Brain microvascular endothelial cell (primary cell): Measurements from ENCODE around the gene ERC1.

Source experiments
- DNase-seq: peaks from one replicate; pipeline ENCODE4 v3.0.0-alpha.2; 2020
- H3K27ac ChIP-seq: fragments of 250-450 bp; sonication (Bioruptor Pico); 2 replicates; pipeline ENCODE4 v1.5.1; 2020; ENCODE audit warnings: mild to moderate bottlenecking, moderate library complexity
- H3K27me3 ChIP-seq: fragments of 250-450 bp; sonication (Bioruptor Pico); replicated peaks from 2 replicates; pipeline ENCODE4 v1.5.1; 2020; ENCODE audit warnings: mild to moderate bottlenecking
- H3K36me3 ChIP-seq: fragments of 250-450 bp; sonication (Bioruptor Pico); replicated peaks from 2 replicates; pipeline ENCODE4 v1.5.1; 2020; ENCODE audit warnings: mild to moderate bottlenecking
- H3K4me3 ChIP-seq: 2 replicates; pipeline ENCODE4 v1.5.1; 2011; ENCODE audit warnings: low read depth, mild to moderate bottlenecking, control low read depth, low read length, moderate library complexity
- in situ Hi-C: cut with HindIII; loops from 2 replicates; pipeline ENCODE4 v1.10.0; 2017; ENCODE audit warnings: low sequenced_read_pairs, low pct_ligation_motif_present
- TF ChIP-seq, protein P1 (sequence below): IDR thresholded peaks from 2 replicates; pipeline ENCODE4 v1.5.1; 2011; ENCODE audit warnings: low read depth, mild to moderate bottlenecking, moderate library complexity, low read length, control low read depth, inconsistent platforms; ENCODE audit errors: missing control alignments

ERC1 gene

DNA sequence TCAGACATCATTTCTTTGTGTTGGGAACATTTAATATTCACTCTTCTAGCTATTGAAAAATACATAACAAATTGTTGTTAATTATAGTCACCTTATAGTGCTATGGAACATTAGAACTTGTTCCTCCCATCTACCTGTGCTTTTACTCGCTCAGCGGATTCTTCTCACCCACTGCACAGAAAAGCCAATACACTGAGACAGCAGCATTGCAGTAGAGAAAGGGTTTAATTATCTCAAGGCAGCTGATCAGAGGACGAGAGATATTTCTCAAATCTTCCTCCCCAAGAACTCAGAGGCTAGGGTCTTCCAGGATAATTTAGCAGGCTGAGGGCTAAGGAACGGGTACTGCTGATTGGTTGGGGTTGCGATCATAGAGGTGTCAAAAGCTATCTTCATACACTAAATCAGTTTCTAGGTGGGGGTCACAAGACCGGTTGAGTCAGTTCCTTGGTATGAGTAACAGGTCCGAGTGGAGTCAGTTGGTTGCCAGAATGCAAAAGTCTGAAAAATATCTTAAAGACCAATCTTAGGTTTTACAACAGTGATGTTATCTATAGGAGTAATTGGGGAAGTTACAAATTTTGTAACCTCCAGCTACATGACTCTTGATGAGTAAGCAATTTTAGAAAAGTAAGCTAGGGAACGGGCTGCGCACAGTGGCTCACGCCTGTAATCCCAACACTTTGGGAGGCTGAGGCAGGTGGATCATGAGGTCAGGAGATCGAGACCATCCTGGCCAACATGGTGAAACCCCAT, 430.2 kb downstream of the ERC1 start:
- Histone ChIP-seq H3K27ac (no peak overlapping the region), H3K4me3 (no peak overlapping the region), H3K27me3 (no peaks in the 10 kb centered on the region), H3K36me3 (no peaks in the 10 kb centered on the region)
- TF ChIP-seq, protein P1, sequence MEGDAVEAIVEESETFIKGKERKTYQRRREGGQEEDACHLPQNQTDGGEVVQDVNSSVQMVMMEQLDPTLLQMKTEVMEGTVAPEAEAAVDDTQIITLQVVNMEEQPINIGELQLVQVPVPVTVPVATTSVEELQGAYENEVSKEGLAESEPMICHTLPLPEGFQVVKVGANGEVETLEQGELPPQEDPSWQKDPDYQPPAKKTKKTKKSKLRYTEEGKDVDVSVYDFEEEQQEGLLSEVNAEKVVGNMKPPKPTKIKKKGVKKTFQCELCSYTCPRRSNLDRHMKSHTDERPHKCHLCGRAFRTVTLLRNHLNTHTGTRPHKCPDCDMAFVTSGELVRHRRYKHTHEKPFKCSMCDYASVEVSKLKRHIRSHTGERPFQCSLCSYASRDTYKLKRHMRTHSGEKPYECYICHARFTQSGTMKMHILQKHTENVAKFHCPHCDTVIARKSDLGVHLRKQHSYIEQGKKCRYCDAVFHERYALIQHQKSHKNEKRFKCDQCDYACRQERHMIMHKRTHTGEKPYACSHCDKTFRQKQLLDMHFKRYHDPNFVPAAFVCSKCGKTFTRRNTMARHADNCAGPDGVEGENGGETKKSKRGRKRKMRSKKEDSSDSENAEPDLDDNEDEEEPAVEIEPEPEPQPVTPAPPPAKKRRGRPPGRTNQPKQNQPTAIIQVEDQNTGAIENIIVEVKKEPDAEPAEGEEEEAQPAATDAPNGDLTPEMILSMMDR, result no peak
- DNase-seq, result no peak
- in situ Hi-C loops, result no loop called here

DNA sequence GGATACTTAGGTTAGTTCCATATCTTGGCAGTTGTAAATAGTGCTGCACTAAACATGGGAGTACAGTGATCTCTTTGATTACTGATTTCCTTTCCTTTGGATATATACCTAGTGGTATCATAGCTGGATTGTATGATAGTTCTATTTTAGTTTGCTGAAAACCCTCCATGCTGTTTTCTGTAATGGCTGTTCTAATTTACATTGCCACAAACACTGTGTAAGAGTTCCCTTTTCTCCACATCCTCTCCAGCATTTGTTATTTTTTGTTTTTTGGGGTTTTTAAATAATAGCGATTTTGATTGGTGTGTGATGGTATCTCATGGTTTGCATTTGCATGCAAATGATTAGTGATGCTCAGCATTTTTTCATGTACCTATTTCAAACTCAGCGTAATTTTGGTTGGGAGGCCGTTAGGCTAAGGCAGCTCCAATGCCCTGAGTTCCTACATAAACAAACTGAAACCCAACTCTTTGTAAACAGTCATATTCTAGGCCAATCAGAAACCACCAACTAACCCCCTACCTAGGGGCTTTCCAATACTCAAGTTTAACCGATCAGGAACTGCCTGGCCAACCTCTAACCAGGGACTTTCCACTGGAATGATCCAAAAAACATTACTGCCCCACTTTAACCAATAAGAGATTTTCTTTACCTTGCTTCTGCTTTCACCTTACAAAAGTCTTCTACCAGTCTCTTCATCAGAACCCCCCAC, 431.7 kb downstream of the ERC1 start:
- in situ Hi-C loops, result no loop called here
- H3K27me3 ChIP-seq, result no peaks in the 10 kb centered on the region
- no peak for DNase-seq
- H3K27ac ChIP-seq, result no peak overlapping the region
- no peaks in the 10 kb centered on the region for H3K36me3 ChIP-seq
- TF ChIP-seq, protein P1, result no peak
- H3K4me3 ChIP-seq, result no peak overlapping the region

DNA sequence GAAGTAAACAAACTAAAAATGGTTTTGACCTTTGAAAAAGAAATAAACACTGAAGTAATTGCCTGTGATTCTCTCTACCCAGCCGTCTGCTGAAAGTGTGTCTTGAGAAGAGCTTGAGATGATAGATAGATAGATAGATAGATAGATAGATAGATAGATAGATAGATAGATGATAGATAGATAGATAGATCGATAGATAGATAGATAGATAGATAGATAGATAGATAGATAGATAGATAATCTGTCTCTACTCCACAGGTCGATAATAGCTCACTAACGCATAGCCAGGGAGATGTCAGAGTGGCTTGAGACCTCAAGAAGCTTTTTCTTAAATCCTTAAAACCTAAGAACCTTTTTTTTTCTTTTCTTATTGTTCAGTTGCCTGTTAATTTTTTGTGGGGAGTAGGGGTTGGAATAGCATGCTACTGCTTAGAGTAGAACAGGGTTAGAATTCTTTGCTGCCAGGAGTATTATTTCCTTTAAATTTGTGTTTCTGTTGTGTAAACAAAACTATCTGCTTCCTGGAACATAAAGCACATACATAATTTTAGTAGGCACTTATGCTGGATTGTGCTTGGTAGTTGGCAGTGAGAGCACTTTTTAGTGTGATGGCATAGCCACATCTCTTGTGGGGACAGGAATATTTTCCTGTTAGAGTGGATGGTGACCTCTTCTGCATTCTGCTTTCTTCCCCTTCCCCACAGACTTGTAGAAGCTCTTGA, 433.8 kb downstream of the ERC1 start:
- no peak overlapping the region for H3K27ac ChIP-seq
- TF ChIP-seq, protein P1, result no peak
- H3K4me3 ChIP-seq, result no peak overlapping the region
- no peaks in the 10 kb centered on the region for H3K27me3 ChIP-seq
- in situ Hi-C loops, result no loop called here
- no peak for DNase-seq
- no peaks in the 10 kb centered on the region for H3K36me3 ChIP-seq

DNA sequence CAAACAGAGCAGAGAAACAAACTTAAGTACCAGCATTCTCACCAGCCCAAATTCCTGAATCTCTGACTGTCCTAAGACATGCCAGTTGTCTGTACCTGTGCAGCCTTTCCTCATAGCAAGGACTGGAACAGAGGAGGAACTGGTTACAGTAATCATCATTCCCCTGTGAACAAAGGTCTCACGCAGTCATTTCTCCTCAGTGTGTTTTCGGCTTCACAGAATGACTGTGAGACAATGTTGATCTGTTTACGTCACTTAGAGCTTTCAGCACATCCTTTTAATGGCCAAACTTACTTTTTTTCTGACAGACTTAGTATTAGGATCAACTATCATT, 434.3 kb downstream of the ERC1 start:
- no peak for DNase-seq

DNA sequence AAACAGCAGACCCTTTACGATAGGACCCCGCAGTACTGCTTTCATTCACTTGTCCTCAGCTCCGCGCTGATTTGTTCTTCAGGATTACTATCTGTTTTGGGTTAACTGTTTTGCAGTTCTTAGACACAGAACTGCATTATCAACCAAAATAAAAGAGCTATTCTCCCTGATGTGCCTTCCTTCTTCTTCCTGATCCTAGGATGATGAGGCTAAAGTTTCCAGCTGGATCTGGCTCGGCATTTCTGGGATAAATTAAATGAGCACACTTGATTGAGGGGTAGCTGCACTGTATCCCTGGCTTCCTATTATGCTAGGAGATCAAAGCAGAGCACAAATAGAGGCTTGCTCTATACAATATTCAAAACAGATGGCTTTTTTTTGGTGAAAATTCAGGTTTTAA, 437.6 kb downstream of the ERC1 start:
- no peak overlapping the region for H3K4me3 ChIP-seq
- TF ChIP-seq, protein P1, result no peak
- H3K27ac ChIP-seq, result no peak overlapping the region

More for the DNA sequence above, 434.3 kb downstream of the ERC1 start:
- Histone ChIP-seq H3K4me3 (no peak overlapping the region), H3K27me3 (no peaks in the 10 kb centered on the region), H3K36me3 (no peaks in the 10 kb centered on the region), H3K27ac (no peak overlapping the region)
- in situ Hi-C loops, result no loop called here
- TF ChIP-seq, protein P1, result no peak

More for the DNA sequence above, 437.6 kb downstream of the ERC1 start:
- H3K27me3 ChIP-seq, result no peaks in the 10 kb centered on the region
- no peaks in the 10 kb centered on the region for H3K36me3 ChIP-seq
- in situ Hi-C loops, result no loop called here
- DNase-seq, result no peak
